WTC11 (cell line): Measurements from ENCODE around the gene GRM7.

Experiments used
- CREB1 ChIP-seq: sonication (generic); formaldehyde crosslinking; IDR thresholded peaks from 2 replicates; pipeline ENCODE4 v1.8.0; 2023; ENCODE audit warnings: mild to moderate bottlenecking, missing genetic modification reagents
- CTCF ChIP-seq: fragments of 200-600 bp; IDR thresholded peaks from 2 replicates; pipeline ENCODE4 v1.8.0; 2022; ENCODE audit warnings: antibody characterized with exemption
- E2F4 ChIP-seq: sonication (generic); formaldehyde crosslinking; IDR thresholded peaks from 2 replicates; pipeline ENCODE4 v1.8.1; 2022; ENCODE audit warnings: low read depth, mild to moderate bottlenecking, moderate library complexity, missing genetic modification reagents, borderline replicate concordance
- E2F5 ChIP-seq: sonication (generic); formaldehyde crosslinking; IDR thresholded peaks from 2 replicates; pipeline ENCODE4 v1.8.1; 2022; ENCODE audit warnings: mild to moderate bottlenecking, moderate library complexity, missing genetic modification reagents
- NFE2L1 ChIP-seq: sonication (generic); formaldehyde crosslinking; IDR thresholded peaks from 2 replicates; pipeline ENCODE4 v1.8.1; 2023; ENCODE audit warnings: missing genetic modification reagents
- PRRX2 ChIP-seq: fragments of 250-450 bp; sonication (Bioruptor Pico); IDR thresholded peaks from 2 replicates; pipeline ENCODE4 v1.8.0; 2021; ENCODE audit warnings: mild to moderate bottlenecking
- TEAD4 ChIP-seq: sonication (generic); formaldehyde crosslinking; IDR thresholded peaks from 2 replicates; pipeline ENCODE4 v1.8.0; 2022; ENCODE audit warnings: mild to moderate bottlenecking, missing genetic modification reagents
- ZSCAN18 ChIP-seq: fragments of 250-450 bp; sonication (Bioruptor Pico); IDR thresholded peaks from 2 replicates; pipeline ENCODE4 v2.1.2; 2022; ENCODE audit warnings: mild to moderate bottlenecking, moderate library complexity

- TF ChIP-seq CREB1 (no peak), CTCF (no peak), E2F5 (no peak), E2F4 (CRISPR knock-in tag) (no peak), TEAD4 (CRISPR knock-in tag) (no peak), PRRX2 (no peak), ZSCAN18 (no peak), NFE2L1 (CRISPR knock-in tag) (no peak)
Measured at GRCh38 chr3:7547826-7548225, 686.9 kb downstream of the GRM7 start.
